Adrenal gland (tissue), 5 donors: ENCODE data around the gene WNT5B.

Experiments used
- POLR2A ChIP-seq, 2 donors: fragments of 450-650 bp; IDR thresholded peaks; one replicate each; pipeline ENCODE4 v1.6.1; 2017; ENCODE audit warnings: antibody characterized with exemption in 2 of 2, mild to moderate bottlenecking in 2 of 2, moderate library complexity in 1 of 2
- TF ChIP-seq, protein P1 (sequence below), 6 experiments: fragments of 450-650 bp in 4 of 6; fragments of 200-600 bp in 2 of 6; sonication (generic) in 1 of 6; IDR thresholded peaks; 1 replicate in 5 of 6; 2 replicates in 1 of 6; pipeline versions ENCODE4 v1.5.1 to v1.8.0; 2016 to 2021; ENCODE audit warnings: antibody characterized with exemption in 6 of 6, mild to moderate bottlenecking in 2 of 6, moderate library complexity in 1 of 6
- donor health status: DM: no; HTN: no; CAD: no.

- TF ChIP-seq, protein P1, sequence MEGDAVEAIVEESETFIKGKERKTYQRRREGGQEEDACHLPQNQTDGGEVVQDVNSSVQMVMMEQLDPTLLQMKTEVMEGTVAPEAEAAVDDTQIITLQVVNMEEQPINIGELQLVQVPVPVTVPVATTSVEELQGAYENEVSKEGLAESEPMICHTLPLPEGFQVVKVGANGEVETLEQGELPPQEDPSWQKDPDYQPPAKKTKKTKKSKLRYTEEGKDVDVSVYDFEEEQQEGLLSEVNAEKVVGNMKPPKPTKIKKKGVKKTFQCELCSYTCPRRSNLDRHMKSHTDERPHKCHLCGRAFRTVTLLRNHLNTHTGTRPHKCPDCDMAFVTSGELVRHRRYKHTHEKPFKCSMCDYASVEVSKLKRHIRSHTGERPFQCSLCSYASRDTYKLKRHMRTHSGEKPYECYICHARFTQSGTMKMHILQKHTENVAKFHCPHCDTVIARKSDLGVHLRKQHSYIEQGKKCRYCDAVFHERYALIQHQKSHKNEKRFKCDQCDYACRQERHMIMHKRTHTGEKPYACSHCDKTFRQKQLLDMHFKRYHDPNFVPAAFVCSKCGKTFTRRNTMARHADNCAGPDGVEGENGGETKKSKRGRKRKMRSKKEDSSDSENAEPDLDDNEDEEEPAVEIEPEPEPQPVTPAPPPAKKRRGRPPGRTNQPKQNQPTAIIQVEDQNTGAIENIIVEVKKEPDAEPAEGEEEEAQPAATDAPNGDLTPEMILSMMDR (IDR thresholded peaks at IDR 0.05): no peak
- TF ChIP-seq POLR2A (IDR thresholded peaks at IDR 0.05): no peak
Observed at GRCh38 chr12:1681493-1681807, 52.4 kb downstream of the WNT5B start.
